Pulmonary artery endothelial cell (primary cell): Measurements from ENCODE around the gene GMIP. TPM values are rescaled to one million over a fixed set of nuclear protein-coding genes. Genes with fewer than 3 reads are reported as not detected.
"Not testable (repeated sequence)": the region's sequence is repeated elsewhere in the genome, so short reads cannot be mapped to it uniquely, and the experiment has no call there.

Source experiments
- DNase-seq: peaks from one replicate; pipeline ENCODE4 v3.0.0-alpha.2; 2011; ENCODE audit warnings: low read depth, low spot score
- total RNA-seq: library from RNA; depleted of rRNA; stranded (reverse); fragments of >200 nt; gene quantifications from 2 replicates; pipeline ENCODE4 v1.2.3, GENCODE V29; 2014

Gene GMIP
- total RNA-seq, 1 donor from 2014 or later = 9.2 TPM

DNA sequence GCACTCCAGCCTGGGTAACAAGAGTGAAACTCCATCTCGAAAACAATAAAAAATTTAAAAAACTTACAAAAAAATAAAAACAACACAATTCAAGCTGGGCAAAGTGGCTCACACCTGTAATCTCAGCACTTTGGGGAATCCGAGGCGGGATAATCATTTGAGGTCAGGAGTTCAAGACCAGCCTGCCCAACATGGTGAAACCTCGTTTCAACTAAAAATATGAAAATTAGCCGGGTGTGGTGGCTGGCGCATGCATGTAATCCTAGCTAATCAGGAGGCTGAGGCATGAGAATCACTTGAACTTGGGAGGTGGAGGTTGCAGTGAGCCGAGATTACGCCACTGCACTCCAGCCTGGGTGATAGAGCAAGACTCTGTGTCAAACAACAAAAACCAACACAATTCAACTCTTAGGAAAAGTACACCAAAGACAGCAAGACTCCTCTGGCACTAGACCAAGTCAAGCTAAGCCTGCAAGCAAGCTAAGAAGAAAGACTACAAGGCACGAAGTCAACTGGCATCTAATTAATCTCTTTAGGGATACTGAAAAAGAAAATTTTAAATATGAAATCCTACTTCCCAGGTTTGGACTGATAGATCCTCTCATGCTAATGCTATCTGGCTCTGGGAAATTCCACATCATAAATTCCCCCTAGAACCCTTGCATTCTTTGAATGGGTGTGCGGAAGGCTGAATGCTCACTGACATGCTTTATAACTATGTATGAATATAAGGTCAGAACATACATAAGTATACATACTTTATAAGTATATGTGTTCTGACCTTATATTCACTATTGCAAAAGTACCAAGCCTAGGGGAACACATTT is 32.9 kb downstream of the GMIP start:
- DNase-seq = no peak

GRCh38 chr19:19606686-19607085 is 36.8 kb downstream of the GMIP start:
- not testable (repeated sequence) for DNase-seq

- DNase-seq = no peak
These were observed 37.4 kb downstream of the GMIP start for GRCh38 chr19:19606021-19606420.

- no peak for DNase-seq
These were observed 40.6 kb downstream of the GMIP start for GRCh38 chr19:19602713-19603324.

DNA sequence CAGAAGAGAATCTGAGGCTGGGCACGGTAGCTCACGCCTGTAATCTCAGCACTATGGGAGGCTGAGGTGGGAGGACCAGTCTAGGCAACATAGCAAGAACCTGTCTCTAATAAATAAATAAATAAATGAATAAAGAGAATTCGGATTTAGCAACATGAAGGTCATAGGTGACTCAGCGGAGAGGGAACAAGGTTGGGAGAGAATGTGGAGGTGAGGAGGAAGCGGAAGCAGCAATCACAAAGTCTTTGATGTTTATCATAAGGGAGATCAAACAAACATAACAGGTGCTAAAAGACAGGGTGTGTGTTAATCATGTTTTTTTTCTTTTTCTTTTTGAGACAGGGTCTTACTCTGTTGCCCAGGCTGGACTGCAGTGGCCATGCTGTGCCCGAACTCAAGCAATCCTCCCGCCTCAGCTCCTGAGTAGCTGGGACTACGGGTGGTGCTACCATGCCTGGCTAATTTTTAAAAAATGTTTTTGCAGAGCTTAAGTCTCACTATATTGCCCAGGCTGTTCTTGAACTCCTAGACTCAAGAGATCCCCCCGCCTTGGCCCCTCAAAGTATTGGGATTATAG is 41.2 kb downstream of the GMIP start:
- DNase-seq = no peak

DNA sequence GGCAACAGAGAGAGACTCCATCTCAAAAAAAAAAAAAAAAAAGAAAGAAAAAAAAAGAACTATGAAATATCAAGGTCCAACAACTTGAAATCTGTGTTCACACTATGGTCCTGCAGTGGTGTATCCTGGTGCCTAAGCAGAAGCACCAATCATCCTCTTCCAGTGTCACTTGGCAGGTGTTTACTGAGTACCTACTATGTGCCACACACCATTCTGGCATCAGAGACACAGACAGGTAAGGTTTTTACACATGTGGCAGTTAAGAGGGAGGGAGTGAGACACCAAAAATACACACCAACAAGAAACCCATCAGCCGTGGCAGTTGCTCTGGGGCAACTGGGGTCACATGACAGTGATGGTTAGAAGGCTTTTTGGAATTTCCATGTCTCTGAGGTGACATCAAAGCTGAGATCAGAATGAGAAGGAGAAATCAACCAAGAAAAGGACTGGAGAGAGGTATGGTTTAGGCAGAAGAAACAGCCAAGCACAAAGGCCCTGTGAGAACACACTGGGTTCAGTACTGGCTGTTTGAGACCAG is 42.6 kb downstream of the GMIP start:
- no peak for DNase-seq

DNA sequence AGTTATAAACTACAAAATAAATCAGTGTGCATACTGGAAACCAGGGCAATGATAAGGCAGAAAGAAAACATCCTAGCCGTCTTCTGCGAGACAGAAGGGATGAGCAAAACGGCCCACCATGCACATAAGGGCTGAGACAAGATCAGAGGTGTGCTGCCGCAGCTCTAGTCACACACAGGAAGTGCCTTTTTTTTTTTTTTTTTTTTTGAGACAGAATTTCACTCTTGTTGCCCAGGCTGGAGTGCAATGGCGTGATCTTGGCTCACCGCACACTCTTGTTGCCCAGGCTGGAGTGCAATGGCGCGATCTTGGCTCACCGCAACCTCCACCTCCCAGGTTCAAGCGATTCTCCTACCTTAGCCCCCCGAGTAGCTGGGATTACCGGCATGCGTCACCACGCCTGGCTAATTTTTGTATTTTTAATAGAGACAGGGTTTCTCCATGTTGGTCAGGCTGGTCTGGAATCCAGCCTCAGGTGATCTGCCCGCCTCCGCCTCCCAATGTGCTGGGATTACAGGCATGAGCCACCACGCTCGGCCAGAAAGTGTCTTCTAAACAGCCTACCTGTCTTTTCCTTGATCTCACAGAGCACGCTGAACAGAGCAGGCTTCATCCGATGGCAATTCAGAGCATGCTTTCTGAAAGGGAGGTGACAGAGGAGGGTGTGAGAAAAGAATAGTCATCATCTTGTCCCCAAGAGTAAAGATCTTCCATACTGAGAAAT is 44.6 kb downstream of the GMIP start:
- DNase-seq = not testable (repeated sequence)

DNA sequence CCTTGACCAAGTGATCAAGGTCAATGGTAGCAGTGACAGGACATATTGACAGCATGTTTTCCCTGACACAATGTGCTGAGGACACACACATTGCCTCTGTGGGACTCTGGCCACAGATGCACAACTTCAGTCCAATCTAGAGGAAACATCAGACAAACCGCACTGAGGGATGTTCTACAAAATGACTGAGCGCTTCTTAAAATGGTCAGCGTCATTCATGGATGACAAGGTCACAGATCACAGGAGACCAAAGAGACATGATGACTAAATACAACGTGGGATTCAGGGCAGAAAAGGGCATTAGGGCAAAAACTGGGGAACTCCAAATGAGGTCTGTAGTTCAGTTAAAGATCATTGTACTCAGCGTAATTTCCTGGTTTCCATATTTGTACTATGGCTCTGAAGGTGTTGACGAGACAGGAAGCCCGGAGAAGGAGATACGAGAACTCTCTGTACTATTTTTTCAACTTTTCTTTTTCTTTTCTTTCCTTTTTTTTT is 45.6 kb downstream of the GMIP start:
- no peak for DNase-seq

DNA sequence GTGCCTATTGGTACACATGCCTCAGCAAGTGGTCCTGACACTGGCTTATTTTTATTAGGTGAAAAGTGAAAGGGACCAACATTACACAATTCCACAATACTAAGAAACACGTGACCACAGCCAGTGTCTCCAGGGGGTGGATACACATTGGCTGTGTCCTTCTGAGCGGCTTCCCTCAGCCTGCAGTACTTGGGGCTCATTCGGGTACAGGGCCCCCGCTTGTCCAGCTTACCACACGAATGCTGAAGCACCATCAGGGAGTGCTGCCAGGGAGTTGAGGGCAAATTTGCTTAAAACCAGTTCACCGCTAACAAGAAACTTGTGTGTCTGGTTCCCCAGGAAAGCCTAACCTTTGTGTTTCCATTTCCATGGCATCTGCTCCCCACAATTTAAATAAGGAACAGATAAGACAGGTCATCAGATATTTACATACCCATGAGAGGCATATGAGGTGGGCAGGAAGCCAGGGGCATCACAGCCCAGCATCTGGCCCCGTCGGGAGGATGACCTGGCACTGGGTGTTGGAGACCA is 48.2 kb downstream of the GMIP start:
- DNase-seq = no peak

DNA sequence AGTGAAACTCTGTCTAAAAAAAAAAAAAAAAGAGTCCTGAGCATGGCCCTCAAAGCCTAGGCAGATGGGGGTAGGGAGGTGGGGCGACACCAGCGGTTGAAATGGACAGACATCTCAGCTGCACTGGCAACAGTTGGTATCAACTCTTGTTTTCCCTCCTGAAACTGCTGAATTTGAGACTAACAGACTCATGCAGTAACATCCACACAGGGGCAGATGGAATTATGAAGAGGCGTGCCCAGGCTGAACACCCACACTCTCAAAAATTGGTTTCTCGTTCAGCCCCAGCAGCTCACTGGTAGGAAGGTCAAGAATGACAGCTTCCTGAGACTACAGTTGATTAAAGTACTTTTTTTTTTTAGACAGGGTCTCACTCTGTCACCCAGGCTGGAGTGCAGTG is 49.1 kb downstream of the GMIP start:
- no peak for DNase-seq

DNA sequence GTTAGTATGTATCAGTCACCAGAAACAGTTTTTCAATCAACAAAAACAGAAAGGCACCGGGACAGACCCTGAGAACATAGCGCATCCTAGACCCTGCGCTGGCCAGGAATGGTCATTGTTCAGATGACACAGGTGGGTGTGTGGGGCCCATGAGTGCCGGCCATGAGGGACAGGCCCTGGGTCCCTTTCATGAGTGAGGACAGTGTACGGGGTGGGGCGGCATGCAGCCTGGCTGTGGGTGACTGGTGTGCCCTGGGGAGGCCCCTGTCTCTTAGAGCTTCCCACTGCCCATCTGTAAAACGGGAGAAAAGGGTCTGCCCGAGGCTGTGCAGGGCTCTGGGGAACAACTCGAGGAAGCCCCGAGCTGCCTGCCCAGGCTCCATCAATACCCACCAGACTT is 50.8 kb downstream of the GMIP start:
- DNase-seq = no peak

GRCh38 chr19:19591133-19591825 is 52.2 kb downstream of the GMIP start:
- DNase-seq = no peak

GRCh38 chr19:19588546-19588945 is 54.9 kb downstream of the GMIP start:
- DNase-seq = no peak

- DNase-seq = no peak
These were observed 55.7 kb downstream of the GMIP start for GRCh38 chr19:19587771-19588170.

- DNase-seq = no peak
These were observed 59.1 kb downstream of the GMIP start for GRCh38 chr19:19584356-19584755.

DNA sequence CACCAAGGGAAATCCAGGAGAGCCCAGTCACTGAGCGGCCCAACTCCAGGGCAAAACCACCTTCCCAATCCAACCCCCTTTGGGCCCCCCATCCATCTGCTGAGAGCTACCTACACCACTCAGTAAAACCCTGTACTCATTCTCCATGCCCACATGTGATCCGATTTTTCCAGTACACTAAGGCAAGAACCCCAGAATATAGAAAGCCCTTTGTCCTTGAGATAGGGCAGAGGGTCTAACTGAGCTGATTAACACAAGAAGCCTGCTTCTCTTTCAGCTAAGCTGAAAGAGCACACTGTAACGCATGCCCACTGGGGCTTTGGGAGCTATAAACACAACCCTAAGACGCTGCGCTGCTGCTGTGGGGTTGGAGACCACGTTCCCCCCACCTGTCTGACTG is 61.0 kb downstream of the GMIP start:
- DNase-seq = no peak

- DNase-seq = no peak
These were observed 62.1 kb downstream of the GMIP start for GRCh38 chr19:19581391-19581790.

GRCh38 chr19:19580418-19580817 is 63.0 kb downstream of the GMIP start:
- no peak for DNase-seq

DNA sequence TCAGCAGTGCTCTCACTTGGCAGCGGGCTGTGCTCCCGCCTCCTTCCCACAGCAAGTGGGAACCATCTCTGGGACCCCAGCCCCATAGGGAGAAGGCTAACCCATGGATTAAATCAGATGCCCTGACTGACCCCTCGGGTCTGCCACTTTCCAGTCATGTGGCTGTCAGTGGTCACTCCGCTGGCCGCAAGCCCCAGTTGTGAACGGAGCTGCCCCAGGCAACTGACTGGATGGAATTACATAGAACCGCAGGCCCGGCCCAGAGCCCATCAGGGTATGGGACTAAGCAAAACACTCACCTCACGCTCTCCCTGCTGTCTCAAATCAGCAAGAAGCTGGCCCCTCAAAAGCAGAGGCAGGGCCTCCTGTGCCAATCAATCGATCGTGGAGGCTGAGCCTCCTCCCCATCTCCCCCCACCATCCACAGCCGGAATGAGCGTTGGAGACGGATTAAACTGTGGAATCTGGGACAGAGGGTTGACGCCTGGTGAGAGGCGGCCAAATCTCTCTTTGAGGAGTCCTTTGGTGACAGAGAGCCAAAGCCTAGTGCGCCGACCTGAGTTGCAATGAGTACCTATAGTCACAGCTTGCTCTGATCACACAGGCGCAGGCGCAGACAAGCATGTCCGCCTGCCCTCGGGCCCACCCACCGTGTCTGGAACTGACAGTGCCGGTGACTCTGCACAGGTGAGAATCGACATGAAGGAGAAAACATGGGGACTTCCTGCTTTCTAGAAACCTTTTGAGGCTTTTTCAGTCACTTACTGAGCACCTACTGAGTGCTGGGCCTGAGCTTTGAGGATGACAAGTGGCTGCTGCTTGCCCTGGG is 63.7 kb downstream of the GMIP start:
- DNase-seq = no peak
